Measurements from ENCODE around the gene LTBP3. TPM values are rescaled to one million over a fixed set of nuclear protein-coding genes. Genes with fewer than 3 reads are reported as not detected.

Gene LTBP3
- total RNA-seq, 1 experiment from 2014 or later = 10.6 TPM

- no CpG with 5 or more reads among the region's 3 CpGs for WGBS (ENCODE audit: extremely low coverage, insufficient read length, low lambda C conversion rate)
- Histone ChIP-seq H3K4me2 (ENCODE audit: insufficient read depth, insufficient read length, low read length) (no peak overlapping the region), H2BK5ac (ENCODE audit: insufficient read length, low read length) (no peak overlapping the region)
These were observed 23.8 kb upstream of the LTBP3 start for GRCh38 chr11:65581928-65582327.

More at GRCh38 chr11:65581928-65582327, 23.8 kb upstream of the LTBP3 start:
- Mint-ChIP-seq H3K27ac (peak overlapping the region in 1 of 3 experiments; percentile 63; a peak in 1 of 7 replicates), H3K36me3 (ENCODE audit: insufficient read depth in 1 of 3, low read depth in 3 of 3) (no peaks in the 10 kb centered on the region), H3K9me3 (no peaks in the 10 kb centered on the region), H3K4me1 (peaks cover 0 to 14% of the 10 kb centered on the region in 2 experiments; a peak in 2 of 4 replicates), H3K4me3 (no peak overlapping the region), H3K27me3 (ENCODE audit: low read depth) (peaks cover 12% of the 10 kb centered on the region)
- Histone ChIP-seq H3K27ac (ENCODE audit: insufficient read length, low read depth, low read length) (no peak overlapping the region), H2AFZ (ENCODE audit: low read length) (no peak overlapping the region), H2BK12ac (ENCODE audit: insufficient read length, low read depth, low read length) (no peak overlapping the region), H3K9me3 (ENCODE audit: control insufficient read depth, low read depth, low read length) (no peaks in the 10 kb centered on the region), H4K20me1 (ENCODE audit: control insufficient read depth, insufficient read depth, insufficient read length) (no peaks in the 10 kb centered on the region), H3K14ac (ENCODE audit: insufficient read depth, low read length) (no peak overlapping the region), H2BK20ac (ENCODE audit: low read depth, low read length, poor library complexity, severe bottlenecking) (no peak overlapping the region), H3K18ac (ENCODE audit: insufficient read length, low read depth, low read length) (no peak overlapping the region), H3K27me3 (ENCODE audit: insufficient read depth, low read length) (no peaks in the 10 kb centered on the region; the same call in 1 of the 2 replicates), H3K79me1 (ENCODE audit: insufficient read depth, low read depth, low read length, poor library complexity, severe bottlenecking) (no peaks in the 10 kb centered on the region), H3T11ph (ENCODE audit: low read length) (no peak overlapping the region), H3K4me1 (ENCODE audit: insufficient read depth, low read length) (no peaks in the 10 kb centered on the region), H3K79me2 (ENCODE audit: insufficient read depth, low read length) (no peaks in the 10 kb centered on the region), H4K91ac (ENCODE audit: insufficient read length, low read depth, low read length) (no peak overlapping the region), H3K9ac (ENCODE audit: extremely low read depth, insufficient read length, low read length) (no peak overlapping the region), H2BK120ac (ENCODE audit: low read depth, low read length, poor library complexity, severe bottlenecking) (no peak overlapping the region), H2AK5ac (ENCODE audit: insufficient read length, low read length) (no peak overlapping the region), H4K5ac (ENCODE audit: insufficient read length, low read depth, low read length) (no peak overlapping the region), H3K23ac (ENCODE audit: insufficient read length, low read depth, low read length) (no peak overlapping the region), H3K23me2 (ENCODE audit: insufficient read length, low read depth, low read length, poor library complexity, severe bottlenecking) (no peaks in the 10 kb centered on the region), H3K56ac (ENCODE audit: insufficient read length, low read depth, low read length) (no peak overlapping the region), H2BK15ac (ENCODE audit: low read depth, low read length) (no peak overlapping the region), H3K4ac (ENCODE audit: low read depth, low read length) (no peak overlapping the region), H4K8ac (replicated peaks; ENCODE audit: insufficient read length, low read depth, low read length) (no peak overlapping the region)
- no peak for DNase-seq
- TF ChIP-seq, protein P1, sequence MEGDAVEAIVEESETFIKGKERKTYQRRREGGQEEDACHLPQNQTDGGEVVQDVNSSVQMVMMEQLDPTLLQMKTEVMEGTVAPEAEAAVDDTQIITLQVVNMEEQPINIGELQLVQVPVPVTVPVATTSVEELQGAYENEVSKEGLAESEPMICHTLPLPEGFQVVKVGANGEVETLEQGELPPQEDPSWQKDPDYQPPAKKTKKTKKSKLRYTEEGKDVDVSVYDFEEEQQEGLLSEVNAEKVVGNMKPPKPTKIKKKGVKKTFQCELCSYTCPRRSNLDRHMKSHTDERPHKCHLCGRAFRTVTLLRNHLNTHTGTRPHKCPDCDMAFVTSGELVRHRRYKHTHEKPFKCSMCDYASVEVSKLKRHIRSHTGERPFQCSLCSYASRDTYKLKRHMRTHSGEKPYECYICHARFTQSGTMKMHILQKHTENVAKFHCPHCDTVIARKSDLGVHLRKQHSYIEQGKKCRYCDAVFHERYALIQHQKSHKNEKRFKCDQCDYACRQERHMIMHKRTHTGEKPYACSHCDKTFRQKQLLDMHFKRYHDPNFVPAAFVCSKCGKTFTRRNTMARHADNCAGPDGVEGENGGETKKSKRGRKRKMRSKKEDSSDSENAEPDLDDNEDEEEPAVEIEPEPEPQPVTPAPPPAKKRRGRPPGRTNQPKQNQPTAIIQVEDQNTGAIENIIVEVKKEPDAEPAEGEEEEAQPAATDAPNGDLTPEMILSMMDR (conservative IDR thresholded peaks at IDR 0.05) = no peak

Measured in H9 (cell line).